Forelimb muscle (tissue), 1 donor: ENCODE measurements around the gene COL18A1. TPM values are rescaled to one million over a fixed set of nuclear protein-coding genes. Genes with fewer than 3 reads are reported as not detected.
A peak's percentile ranks its signal among the peaks of the same experiment; 100 is the strongest.
"Not testable (repeated sequence)": the region's sequence is repeated elsewhere in the genome, so short reads cannot be mapped to it uniquely, and the experiment has no call there.

Experiments
- DNase-seq: peaks from one replicate; pipeline ENCODE4 v3.0.0-alpha.2; 2013; ENCODE audit warnings: low read depth
- polyA plus RNA-seq: library from polyadenylated mRNA; unstranded; fragments of 120-200 nt; gene quantifications from one replicate; pipeline ENCODE4 v1.2.1, GENCODE V29; 2013; ENCODE audit not compliant: insufficient read length

COL18A1 gene
- polyA plus RNA-seq, result 73.4 TPM

- no peak for DNase-seq
Observed at GRCh38 chr21:45404730-45405270, at the start of gene COL18A1. Gene COL18A1 (plus strand): TSS chr21:45405165. CDS start chr21:45405231, 66 bp downstream.

- DNase-seq, result no peak
Observed at GRCh38 chr21:45355573-45355972, 49.4 kb upstream of the COL18A1 start.

DNA sequence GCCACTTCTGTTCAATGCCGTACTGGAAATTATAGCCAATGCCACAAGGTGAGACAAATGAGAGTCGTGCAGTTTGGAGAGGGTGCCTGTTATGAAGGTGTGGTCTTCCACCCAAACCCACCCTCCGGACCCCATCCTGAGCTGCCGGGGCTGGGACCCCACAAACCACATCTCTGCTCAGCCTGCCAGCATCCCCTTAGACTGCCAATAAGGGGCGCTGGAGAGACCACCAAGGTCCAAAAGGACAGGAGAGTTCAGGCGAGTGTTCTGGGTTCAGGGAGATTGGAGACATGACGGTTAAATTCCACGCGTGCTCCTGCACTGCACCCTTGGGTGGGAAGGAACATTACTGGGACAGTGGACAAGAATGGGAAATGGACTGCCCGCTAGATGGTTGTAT lies 48.7 kb upstream of the COL18A1 start:
- DNase-seq, result no peak

GRCh38 chr21:45356653-45357435 lies 48.1 kb upstream of the COL18A1 start:
- DNase-seq, result no peak

DNA sequence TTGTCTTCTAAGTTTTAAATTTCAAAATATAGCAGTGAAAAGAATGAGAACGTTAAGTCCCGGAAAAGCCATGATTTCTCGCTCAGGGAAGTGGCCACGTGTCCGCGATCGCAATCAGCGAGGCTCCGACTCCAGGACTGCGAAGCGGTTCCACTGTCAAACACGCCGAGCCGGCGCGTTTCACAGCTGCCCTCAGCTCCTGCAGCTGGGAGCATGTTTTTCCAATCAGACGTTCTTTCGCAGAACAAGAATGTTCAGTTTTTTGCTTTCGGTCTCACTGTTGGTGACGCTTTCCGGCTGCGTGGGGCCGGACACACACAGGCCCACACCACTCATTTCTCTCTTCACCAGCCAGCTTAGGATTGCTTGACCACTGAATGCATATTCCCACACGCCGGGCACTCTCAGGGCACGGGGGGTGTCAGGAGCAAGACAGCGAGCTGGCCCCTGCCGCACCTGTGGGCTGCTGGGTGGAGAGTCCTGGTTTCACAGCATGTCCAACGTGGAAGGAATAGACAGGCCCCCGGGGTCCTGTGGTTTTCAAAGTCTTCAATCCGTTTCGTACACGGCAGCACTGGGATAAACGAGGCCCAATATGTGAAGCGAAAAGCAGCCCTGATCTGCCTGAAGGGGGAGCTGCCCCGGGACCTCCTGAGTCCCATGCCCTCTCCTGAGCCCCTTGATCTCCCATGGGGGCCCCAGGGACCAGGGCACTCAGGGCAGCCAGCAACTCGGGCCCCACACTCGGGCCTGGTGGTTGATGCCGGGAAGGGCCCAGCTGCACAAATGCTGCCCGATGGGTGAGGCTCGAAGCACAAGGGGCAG lies 47.3 kb upstream of the COL18A1 start:
- peak; percentile 57 for DNase-seq

GRCh38 chr21:45358261-45358670 lies 46.7 kb upstream of the COL18A1 start:
- no peak for DNase-seq

DNA sequence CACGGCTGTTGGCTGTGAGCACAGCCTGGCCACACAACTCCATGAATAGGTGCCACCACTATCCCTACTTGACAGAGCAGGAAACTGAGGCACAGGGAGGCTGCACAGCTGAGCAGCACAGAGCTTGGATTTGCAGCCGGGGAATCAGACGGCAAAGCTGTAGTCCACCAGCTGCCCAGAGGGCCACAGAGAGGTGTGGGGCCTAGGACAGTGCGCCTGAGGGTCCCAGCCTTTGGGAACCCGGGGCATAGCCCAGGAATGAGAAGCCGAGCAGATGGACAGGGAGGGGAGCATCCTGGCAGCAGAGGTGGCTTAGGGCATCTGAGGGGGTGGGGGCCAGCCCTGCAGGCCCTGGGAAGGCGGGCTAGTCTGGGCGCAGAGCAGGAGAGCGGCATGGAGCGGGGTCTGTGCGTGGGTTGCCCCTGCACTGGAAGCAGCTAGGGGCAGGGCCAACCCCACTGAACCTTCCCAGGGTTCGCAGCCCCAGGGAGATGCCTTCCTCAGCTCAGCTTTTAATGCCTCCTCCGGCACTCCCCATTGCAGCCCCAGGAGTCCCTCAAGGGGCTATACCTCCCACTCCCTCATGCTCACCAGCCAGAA lies 46.2 kb upstream of the COL18A1 start:
- no peak for DNase-seq

DNA sequence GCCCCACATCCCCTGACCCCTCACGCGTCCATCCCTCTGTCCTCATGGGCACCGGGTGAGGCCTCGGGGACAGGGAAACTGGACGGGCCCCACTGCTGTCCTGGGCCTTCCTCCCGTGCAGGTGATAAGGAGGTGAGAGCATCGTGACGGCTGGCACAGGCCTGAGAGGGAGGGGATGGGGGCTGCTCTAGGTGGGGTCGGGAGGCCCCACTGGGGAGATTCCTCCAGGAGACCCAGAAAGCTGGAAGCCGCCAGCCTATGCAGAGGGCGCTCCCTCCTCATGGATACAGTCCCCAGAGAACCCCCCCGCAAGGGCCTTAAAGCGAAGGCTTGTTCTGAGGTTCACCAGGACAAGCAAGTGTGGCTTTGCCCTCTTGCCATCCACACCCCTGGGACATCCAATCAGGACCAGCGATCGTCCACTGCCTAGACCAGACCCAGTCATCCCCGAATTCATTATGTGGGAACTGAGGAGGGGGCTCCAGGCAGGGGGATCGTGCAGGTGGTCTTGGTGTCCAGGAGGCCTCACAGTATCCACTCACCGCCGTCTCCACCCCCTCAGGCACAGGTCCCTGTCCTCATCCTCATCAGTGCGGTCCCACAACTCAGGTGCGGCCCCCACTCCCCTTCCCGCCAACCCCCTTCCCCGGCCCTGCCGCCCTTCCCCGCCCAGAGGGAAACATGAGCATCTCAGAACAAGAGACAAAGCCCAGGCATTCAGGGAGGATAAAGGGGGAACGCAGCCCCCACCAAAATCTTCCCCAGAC lies 45.3 kb upstream of the COL18A1 start:
- no peak for DNase-seq

GRCh38 chr21:45361033-45361997 lies 43.6 kb upstream of the COL18A1 start:
- no peak for DNase-seq

DNA sequence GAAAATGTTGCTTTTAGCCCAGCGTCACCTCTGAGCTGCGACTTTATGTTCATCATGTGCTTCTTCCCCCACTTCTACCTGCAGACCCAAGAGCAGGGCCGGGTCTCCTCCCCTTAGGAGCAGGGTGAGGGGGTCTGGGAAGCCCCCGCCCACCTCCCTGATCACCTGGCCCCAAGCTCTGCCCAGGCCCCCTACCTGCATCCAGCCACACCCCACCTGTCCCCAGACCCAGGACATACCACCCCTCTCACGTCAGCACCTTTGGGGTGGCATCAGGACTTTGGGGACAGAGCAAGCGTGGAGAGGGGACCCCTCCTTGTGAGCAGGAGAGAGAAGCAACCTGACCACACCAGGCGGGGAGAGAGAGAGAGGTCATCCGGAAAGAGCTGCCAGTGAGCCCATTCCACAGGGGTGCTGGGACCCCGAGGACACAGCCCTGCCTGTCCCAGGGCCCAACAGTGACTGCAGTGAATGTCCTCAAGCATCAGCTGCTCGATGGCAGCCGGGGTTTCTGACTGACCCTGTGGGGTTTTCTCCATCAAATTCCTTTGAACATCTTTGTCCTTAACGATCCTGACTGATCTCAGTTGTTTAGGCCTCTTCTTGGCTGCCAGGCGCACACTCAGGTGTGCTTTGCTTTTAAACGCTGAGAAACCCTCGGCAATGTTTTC lies 42.8 kb upstream of the COL18A1 start:
- no peak for DNase-seq

DNA sequence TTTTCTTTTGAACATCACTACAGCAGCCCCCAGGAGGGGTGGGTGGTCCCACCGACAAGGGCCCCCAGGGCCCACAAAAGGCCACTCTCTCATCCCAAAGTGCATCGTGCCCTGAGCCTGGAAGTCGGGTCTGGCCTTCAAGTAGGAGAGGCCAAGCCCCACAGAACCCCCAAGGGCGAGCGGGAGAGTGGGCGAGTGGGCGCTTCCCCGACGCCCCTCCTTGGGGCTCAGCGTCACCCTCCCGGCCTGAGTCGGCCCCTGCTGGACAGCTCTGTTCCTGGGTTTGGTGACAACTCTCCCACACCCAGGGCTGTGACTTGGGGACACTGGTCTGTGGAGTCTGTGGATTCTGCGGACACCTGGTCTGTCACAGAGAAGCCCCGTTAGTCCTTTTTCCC lies 42.2 kb upstream of the COL18A1 start:
- no peak for DNase-seq

DNA sequence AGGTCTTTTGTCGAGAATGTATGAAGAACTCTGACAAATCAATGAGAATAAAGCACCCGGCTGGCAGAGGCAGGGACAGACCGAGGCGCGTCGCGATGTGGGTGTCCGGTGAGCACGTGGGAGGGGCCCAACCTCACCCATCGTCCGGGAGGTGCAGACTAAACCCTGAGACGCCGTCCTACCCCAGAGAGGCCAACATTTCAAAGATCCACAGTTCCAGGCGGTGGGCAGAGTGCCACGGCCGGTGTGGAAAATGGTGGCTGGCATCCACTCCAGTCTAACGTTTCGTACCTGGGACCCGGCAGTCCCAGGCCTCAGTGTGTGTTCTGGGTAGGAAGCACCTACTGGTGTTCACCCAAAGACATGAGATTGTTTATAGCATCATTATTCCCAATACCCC lies 41.7 kb upstream of the COL18A1 start:
- not testable (repeated sequence) for DNase-seq

DNA sequence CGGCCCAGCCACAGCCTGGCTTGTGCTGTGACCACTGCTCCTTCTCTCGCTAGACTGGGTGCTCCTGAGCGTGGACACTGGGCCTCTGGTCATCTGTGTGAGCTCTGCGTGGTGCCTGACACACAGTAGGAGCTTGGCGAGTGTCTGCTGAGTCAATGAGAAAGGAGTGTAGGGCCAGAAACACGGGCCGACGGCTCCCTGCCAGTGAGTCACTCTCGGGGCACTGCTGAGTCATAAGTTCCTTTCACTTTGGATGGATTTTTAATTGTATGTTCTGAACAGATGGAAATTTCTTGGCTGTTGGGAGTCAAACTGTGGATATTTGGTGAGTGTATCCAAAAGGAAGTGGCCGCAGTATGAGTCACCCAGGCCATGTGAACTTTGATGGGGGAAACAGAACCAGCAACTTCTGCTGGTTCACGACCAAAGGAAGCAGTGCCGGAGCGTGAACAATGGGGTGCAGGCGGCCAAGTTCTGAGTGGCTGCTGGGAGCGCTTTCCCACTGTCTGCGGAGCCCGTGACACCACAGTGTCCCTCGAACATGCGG lies 41.0 kb upstream of the COL18A1 start:
- peak; percentile 92 for DNase-seq

GRCh38 chr21:45364468-45365185 lies 40.3 kb upstream of the COL18A1 start:
- DNase-seq, result peak; percentile 68

DNA sequence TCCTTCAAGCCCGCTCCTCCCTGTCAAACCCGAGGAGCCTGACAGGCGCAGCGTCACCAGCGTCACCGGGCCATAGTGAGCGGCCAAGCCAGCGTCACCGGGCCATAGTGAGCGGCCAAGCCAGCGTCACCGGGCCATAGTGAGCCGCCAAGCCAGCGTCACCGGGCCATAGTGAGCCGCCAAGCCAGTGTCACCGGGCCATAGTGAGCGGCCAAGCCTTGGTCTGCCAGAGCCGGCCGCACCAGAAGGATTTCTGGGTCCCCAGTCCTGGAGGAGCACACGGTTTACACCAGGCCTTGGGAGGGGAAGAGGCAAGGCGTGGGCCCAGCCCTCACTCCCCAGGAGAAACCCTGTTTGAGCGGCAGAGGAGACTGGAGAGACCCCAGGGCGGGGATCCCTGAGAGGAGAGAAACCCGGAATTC lies 39.8 kb upstream of the COL18A1 start:
- DNase-seq, result no peak

GRCh38 chr21:45365608-45366241 lies 39.2 kb upstream of the COL18A1 start:
- DNase-seq, result no peak

GRCh38 chr21:45366476-45366875 lies 38.5 kb upstream of the COL18A1 start:
- DNase-seq, result no peak

DNA sequence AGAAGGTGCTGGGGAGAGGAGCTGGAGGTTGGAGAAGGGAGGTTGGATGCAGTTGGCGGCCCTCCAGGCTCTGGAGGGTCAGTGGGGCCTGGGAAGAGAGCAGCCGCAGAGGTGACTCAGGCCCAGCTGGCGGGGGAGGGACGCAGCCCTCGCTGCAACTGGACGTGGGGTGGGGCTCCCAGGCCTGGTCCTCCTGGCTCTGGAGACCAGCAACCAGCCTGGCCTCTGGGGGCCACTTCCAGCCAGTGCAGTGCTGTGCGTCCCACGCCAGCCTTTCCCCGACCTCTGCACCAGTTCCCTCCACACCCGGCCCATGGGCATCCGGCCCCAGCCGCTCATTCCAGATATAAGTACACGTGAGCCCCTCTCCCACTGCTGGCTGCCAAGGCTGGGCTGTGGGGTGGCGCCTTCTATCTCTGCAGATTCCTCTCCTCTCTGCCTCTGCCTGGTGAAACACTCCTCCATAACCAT lies 38.0 kb upstream of the COL18A1 start:
- no peak for DNase-seq
